ENCODE results near the gene SDK1.

DNA sequence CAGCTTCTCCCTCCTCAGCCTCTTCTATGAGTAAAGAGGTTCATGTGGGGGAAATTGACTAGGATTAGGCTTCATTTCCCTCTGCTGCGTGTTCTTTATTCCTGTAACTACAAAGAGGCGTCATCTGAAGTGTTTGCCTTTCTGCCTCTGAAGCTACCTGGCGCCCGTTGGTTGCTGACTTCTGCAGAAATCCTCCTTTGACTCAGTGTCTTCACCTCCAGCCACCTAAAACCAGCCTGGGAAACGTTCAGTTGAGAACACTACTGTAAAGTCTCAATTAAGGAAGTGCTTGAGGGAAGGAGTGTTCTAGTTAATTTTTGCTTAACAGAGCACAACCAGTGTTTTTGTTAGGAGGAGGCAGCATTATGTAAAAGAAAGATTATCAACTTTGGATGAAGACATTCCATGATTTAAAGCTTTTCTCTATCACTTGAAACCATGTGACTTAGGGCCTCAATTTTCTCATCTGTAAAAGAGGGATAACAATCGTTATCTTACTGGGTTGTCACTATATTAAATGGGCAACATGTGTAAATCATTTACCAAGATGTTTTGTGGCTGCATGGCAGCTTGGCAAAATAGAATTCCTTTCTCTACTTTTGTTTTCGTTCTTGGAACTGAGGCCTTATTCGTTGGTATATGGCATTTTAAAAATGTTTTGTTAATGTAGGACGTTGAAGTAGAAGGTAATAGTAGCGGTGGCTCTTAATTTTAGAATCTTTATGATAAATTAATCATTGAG is 642.9 kb downstream of the SDK1 start:
- TF ChIP-seq CTCF (IDR thresholded peaks at IDR 0.05; ENCODE audit: borderline replicate concordance, extremely low read depth, low read length, poor library complexity, severe bottlenecking), result no peak
- no peak for TF ChIP-seq EZH2 (IDR thresholded peaks at IDR 0.05; ENCODE audit: borderline replicate concordance, low read depth, low read length, severe bottlenecking)
